ENCODE results near the gene PRC1.

DNA sequence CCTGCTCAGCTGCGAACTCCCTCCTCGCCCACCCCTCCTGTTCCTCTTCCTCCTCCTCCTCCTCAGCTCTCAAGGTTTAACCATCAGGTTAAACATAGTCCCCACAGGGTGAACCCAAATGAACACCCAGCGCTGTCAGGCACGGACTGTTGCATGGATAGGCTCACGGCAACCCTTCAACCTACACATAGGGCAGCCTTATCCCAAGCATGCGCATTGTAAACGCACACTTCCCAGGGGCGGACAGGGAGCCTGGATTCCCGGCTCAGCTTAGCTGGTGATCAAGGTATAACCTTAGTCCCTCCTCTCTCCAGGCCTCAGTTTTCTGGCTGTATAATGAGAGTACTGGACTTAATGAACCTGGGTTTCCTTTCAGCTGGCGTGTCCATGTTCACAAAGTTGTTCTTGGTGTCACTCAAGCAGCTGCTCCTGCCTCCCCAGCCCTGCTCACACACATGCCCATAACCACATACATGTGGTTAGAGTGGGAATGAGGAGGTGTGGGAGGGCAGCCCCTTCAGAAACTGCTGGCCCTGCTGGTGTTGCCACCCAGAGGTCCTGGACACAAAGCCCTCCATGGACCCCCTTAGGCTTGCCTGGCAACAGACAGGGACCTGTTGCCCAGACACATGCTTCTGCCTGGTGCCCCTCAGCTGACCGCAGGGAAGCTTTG, 49.0 kb upstream of the PRC1 start:
- no peak for TF ChIP-seq CTCF (IDR thresholded peaks at IDR 0.05)
- no peak for TF ChIP-seq POLR2A (IDR thresholded peaks at IDR 0.05)

All from testis (tissue), 2 donors.